Neural cell (in vitro differentiated cells): ENCODE data around the gene PROK2. TPM values are rescaled to one million over a fixed set of nuclear protein-coding genes. Genes with fewer than 3 reads are reported as not detected.

Experiments
- H2AFZ ChIP-seq: fragments of 200-600, 300-800 bp; sonication (generic), shearing (Covaris generic); 2 replicates; pipeline ENCODE4 v1.6.0; 2014; ENCODE audit warnings: low read depth, mild to moderate bottlenecking, antibody characterized with exemption, low read length, moderate library complexity
- H3F3A ChIP-seq: fragments of 200-600 bp; shearing (Covaris generic); 2 replicates; pipeline ENCODE4 v1.6.1; 2016; ENCODE audit warnings: mild to moderate bottlenecking, moderate library complexity, mixed read lengths, antibody characterized with exemption, low read length; ENCODE audit not compliant: insufficient read depth, poor library complexity, severe bottlenecking
- H3K27ac ChIP-seq: fragments of 200-600, 300-800 bp; sonication (generic), shearing (Covaris generic); 2 replicates; pipeline ENCODE4 v1.5.1; 2014; ENCODE audit warnings: mild to moderate bottlenecking, low read length, moderate library complexity
- H3K27me3 ChIP-seq: fragments of 300-800, 200-600 bp; sonication (generic), shearing (Covaris generic); 2 replicates; pipeline ENCODE4 v1.6.0; 2014; ENCODE audit warnings: mild to moderate bottlenecking, low read depth, low read length, moderate library complexity; ENCODE audit not compliant: insufficient read depth
- H3K36me3 ChIP-seq: fragments of 300-800, 200-600 bp; sonication (generic), shearing (Covaris generic); 2 replicates; pipeline ENCODE4 v1.5.1; 2014; ENCODE audit warnings: mild to moderate bottlenecking, antibody characterized with exemption, low read length, moderate library complexity; ENCODE audit not compliant: insufficient read depth
- H3K4me2 ChIP-seq: fragments of 300-800, 200-600 bp; sonication (generic), shearing (Covaris generic); 2 replicates; pipeline ENCODE4 v1.6.0; 2014; ENCODE audit warnings: mild to moderate bottlenecking, low read length
- H3K4me3 ChIP-seq: fragments of 300-800, 200-600 bp; sonication (generic), shearing (Covaris generic); 2 replicates; pipeline ENCODE4 v1.5.1; 2014; ENCODE audit warnings: mild to moderate bottlenecking, low read length, moderate library complexity
- H3K79me2 ChIP-seq: fragments of 200-600 bp; shearing (Covaris generic); replicated peaks from 2 replicates; pipeline ENCODE4 v1.6.0; 2014; ENCODE audit warnings: mild to moderate bottlenecking, low read length, moderate library complexity; ENCODE audit not compliant: insufficient read depth
- H3K9ac ChIP-seq: fragments of 300-800, 200-600 bp; sonication (generic), shearing (Covaris generic); 2 replicates; pipeline ENCODE4 v1.6.1; 2016; ENCODE audit warnings: mild to moderate bottlenecking, low read length, mixed read lengths
- H3K9me2 ChIP-seq: fragments of 200-600 bp; shearing (Covaris generic); 2 replicates; pipeline ENCODE4 v1.6.1; 2016; ENCODE audit warnings: mild to moderate bottlenecking, low read length, mixed read lengths; ENCODE audit not compliant: insufficient read depth
- H3K9me3 ChIP-seq: fragments of 200-600, 300-800 bp; sonication (generic), shearing (Covaris generic); 2 replicates; pipeline ENCODE4 v1.6.1; 2016; ENCODE audit warnings: mild to moderate bottlenecking, mixed run types, low read length, moderate library complexity, mixed read lengths
- H4K20me1 ChIP-seq: fragments of 200-600 bp; shearing (Covaris generic); 2 replicates; pipeline ENCODE4 v1.6.1; 2016; ENCODE audit warnings: mild to moderate bottlenecking, mixed run types; ENCODE audit not compliant: insufficient read depth
- CTCF ChIP-seq: fragments of 450-650 bp; IDR thresholded peaks from 2 replicates; pipeline ENCODE4 v1.5.1; 2014; ENCODE audit warnings: antibody characterized with exemption, mild to moderate bottlenecking, moderate library complexity; ENCODE audit not compliant: poor library complexity, severe bottlenecking
- EP300 ChIP-seq: fragments of 450-650 bp; conservative IDR thresholded peaks from 2 replicates; pipeline ENCODE4 v1.6.1; 2014; ENCODE audit warnings: antibody characterized with exemption, mild to moderate bottlenecking, moderate library complexity; ENCODE audit not compliant: poor library complexity, severe bottlenecking
- EZH2 ChIP-seq: fragments of 200-600, 300-800 bp; shearing (Covaris generic), sonication (generic); IDR thresholded peaks from 2 replicates; pipeline ENCODE4 v1.6.1; 2014; ENCODE audit warnings: antibody characterized with exemption, low read length, borderline replicate concordance, mild to moderate bottlenecking; ENCODE audit not compliant: insufficient read depth, poor library complexity, severe bottlenecking
- MXI1 ChIP-seq: fragments of 450-650 bp; conservative IDR thresholded peaks from 2 replicates; pipeline ENCODE4 v1.6.1; 2014; ENCODE audit warnings: antibody characterized with exemption, mild to moderate bottlenecking; ENCODE audit not compliant: poor library complexity, severe bottlenecking
- POLR2AphosphoS5 ChIP-seq: IDR thresholded peaks from 2 replicates; pipeline ENCODE4 v1.6.1; 2012
- RAD21 ChIP-seq: fragments of 450-650 bp; conservative IDR thresholded peaks from 2 replicates; pipeline ENCODE4 v1.6.1; 2014; ENCODE audit warnings: antibody characterized with exemption, mild to moderate bottlenecking, moderate library complexity
- REST ChIP-seq: IDR thresholded peaks from 2 replicates; pipeline ENCODE4 v1.6.1; 2012; ENCODE audit warnings: borderline replicate concordance
- SMC3 ChIP-seq: fragments of 450-650 bp; conservative IDR thresholded peaks from 2 replicates; pipeline ENCODE4 v1.6.1; 2014; ENCODE audit warnings: antibody characterized with exemption, mild to moderate bottlenecking, moderate library complexity; ENCODE audit not compliant: poor library complexity
- TAF1 ChIP-seq: IDR thresholded peaks from 2 replicates; pipeline ENCODE4 v1.6.1; 2012; ENCODE audit warnings: low read depth
- polyA plus RNA-seq: library from polyadenylated mRNA; depleted of rRNA; stranded (reverse); fragments of >200 nt; gene quantifications from 2 replicates; pipeline ENCODE4 v1.2.3, GENCODE V29; 2014

PROK2 gene
- polyA plus RNA-seq, 1 donor from 2014 or later: 0.30 TPM

- Histone ChIP-seq H2AFZ (no peak overlapping the region), H3K27me3 (peaks cover 36% of the 10 kb centered on the region), H3K9ac (no peak overlapping the region), H3K27ac (no peak overlapping the region), H3K9me3 (no peaks in the 10 kb centered on the region), H4K20me1 (no peaks in the 10 kb centered on the region), H3K9me2 (no peaks in the 10 kb centered on the region), H3K4me2 (no peak overlapping the region), H3F3A (no peaks in the 10 kb centered on the region), H3K4me3 (no peak overlapping the region), H3K36me3 (no peaks in the 10 kb centered on the region), H3K79me2 (no peaks in the 10 kb centered on the region)
- TF ChIP-seq RAD21 (no peak), EP300 (no peak), MXI1 (no peak), EZH2 (no peak), SMC3 (no peak), POLR2AphosphoS5 (no peak), CTCF (no peak), REST (no peak), TAF1 (no peak)
These were observed 5.1 kb downstream of the PROK2 start for GRCh38 chr3:71779674-71780377.

GRCh38 chr3:71778353-71778752, 6.6 kb downstream of the PROK2 start:
- TF ChIP-seq EZH2: no peak
- TF ChIP-seq MXI1: no peak
- no peak for TF ChIP-seq CTCF
- TF ChIP-seq EP300: no peak
- TF ChIP-seq POLR2AphosphoS5: no peak
- no peak for TF ChIP-seq REST
- TF ChIP-seq SMC3: no peak
- no peak for TF ChIP-seq TAF1
- H3K36me3 ChIP-seq: no peaks in the 10 kb centered on the region

More at GRCh38 chr3:71778353-71778752, 6.6 kb downstream of the PROK2 start:
- Histone ChIP-seq H3K9me2 (no peaks in the 10 kb centered on the region), H3K4me2 (no peak overlapping the region), H2AFZ (no peak overlapping the region), H3K79me2 (no peaks in the 10 kb centered on the region), H4K20me1 (no peaks in the 10 kb centered on the region), H3K27ac (no peak overlapping the region), H3K27me3 (peaks cover 22% of the 10 kb centered on the region), H3K9ac (no peak overlapping the region), H3F3A (no peaks in the 10 kb centered on the region), H3K4me3 (no peak overlapping the region), H3K9me3 (no peaks in the 10 kb centered on the region)
